ENCODE results near the gene MINDY4.

DNA sequence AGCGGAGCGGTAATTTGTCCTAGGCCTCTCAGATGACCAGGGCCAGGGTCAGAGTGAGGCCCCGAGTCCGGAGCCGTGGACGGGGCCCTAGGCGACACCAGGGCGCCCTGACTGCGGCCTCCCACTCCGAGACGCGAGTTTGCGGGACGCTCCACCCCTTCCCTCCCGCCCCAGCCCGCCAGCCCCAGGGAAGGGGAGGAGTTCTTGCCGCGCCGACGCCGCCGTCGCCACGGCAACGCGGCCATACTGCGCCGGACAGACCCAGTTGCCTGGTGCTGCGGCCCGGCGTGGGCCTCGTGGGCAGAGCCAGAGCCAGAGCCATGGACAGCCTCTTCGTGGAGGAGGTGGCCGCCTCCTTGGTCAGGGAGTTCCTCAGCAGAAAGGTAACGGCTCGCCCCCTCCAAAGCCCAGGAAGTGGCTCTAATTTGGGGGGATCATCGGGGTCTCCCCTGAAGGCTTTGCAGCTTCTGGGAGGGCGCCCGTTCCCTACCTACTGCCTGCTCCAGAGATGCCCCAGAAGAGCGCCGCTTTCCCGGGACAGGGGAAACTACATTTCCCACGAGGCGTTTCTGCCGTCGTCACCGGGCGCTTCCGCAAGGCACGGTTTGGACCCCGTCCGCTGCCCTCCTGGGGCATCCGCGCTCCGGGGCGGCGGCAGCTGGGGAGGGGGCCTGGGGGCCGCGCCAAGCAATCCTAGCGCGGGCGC is at the start of gene MINDY4:
- TF ChIP-seq, protein P1, sequence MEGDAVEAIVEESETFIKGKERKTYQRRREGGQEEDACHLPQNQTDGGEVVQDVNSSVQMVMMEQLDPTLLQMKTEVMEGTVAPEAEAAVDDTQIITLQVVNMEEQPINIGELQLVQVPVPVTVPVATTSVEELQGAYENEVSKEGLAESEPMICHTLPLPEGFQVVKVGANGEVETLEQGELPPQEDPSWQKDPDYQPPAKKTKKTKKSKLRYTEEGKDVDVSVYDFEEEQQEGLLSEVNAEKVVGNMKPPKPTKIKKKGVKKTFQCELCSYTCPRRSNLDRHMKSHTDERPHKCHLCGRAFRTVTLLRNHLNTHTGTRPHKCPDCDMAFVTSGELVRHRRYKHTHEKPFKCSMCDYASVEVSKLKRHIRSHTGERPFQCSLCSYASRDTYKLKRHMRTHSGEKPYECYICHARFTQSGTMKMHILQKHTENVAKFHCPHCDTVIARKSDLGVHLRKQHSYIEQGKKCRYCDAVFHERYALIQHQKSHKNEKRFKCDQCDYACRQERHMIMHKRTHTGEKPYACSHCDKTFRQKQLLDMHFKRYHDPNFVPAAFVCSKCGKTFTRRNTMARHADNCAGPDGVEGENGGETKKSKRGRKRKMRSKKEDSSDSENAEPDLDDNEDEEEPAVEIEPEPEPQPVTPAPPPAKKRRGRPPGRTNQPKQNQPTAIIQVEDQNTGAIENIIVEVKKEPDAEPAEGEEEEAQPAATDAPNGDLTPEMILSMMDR (IDR thresholded peaks at IDR 0.05; ENCODE audit: insufficient read depth, low read length, poor library complexity, severe bottlenecking) = no peak
- TF ChIP-seq EZH2phosphoT487 (conservative IDR thresholded peaks at IDR 0.05; ENCODE audit: low read length) = no peak

All from SU-DHL-6 (cell line).